AML-193 (cell line): ENCODE measurements around the gene RAP1GAP.
"Not testable (repeated sequence)": the region's sequence is repeated elsewhere in the genome, so short reads cannot be mapped to it uniquely, and the experiment has no call there.

Experiments used
- DNase-seq, 2 experiments: peaks; one replicate each; lab custom pipeline; 2025; lab: John Stamatoyannopoulos, UW

RAP1GAP gene

DNA sequence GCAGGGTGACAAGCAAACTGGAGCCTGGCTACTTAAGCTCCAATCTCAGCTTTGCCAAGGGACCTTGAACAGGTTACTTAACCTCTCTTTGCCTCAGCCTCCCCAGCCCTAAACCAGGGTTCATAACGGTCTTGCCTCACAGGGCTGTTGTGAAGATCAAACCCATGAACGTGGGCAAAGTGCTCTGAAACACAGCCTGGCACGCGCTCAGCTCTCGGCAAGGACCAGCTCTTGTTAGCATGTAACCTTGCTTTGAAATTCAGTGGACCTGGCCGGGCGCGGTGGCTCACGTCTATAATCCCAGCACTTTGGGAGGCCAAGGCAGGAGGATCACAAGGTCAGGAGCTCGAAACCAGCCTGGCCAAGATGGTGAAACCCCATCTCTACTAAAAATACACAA, 24.8 kb downstream of the RAP1GAP start:
- DNase-seq: no peak

DNA sequence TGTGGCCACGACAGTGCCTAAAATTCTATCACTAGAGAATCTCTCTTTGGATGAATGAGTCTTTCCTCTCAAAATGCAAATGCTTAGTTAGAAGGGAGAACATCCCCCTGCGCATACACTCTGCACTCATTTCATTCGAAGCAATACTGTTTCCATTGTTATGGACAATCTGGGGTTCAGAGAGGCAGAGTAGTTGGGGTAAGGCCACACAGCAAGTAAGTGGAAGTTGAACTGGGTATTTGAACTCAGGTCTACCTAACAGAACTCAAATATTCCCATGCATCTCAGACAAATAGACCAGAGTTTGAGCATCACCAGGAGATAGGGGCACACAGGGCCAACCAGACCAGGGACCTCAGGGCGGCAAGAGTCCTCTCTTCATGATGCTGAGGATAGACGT, 25.5 kb downstream of the RAP1GAP start:
- DNase-seq: no peak

DNA sequence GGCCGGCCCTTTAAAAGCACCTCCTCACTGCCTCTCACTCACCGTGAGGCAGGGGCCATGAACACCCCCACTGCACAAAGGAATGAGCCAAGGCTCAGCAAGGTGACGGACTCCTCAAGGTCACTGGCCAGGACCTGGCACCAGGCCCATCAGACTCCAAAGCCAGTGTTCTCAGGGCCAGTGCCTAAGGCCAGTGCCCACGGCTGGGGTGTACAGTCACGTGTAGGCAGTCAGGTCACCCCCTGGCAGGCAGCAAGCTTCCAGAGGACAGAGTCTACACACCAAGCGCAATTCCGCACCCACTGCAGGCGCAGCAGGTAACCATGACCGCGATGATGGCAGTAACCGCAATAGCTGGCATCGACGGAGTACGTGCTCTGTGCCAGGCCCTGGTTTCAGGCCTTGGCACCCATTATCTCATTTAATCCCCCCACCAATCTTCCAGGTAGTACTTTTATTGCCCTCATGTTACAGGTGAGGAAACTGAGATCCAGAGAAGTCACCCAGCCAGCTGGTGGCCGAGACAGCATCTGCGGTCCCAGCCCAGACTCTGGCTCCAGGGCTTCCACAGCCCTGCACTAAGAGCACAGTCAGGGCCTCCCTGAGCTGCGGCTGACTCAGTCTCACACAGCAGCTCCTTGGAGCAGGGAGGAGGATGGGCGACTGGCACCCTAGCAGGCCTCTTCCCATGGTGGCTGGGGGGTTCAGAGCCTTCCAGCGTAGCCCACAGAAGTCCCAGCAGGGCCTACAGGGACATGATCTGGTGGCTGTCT, 27.0 kb downstream of the RAP1GAP start:
- no peak for DNase-seq

GRCh38 chr1:21641537-21641936, 27.6 kb downstream of the RAP1GAP start:
- no peak for DNase-seq

GRCh38 chr1:21641076-21641475, 28.1 kb downstream of the RAP1GAP start:
- no peak for DNase-seq

- no peak for DNase-seq
Measured at GRCh38 chr1:21640653-21641052, 28.5 kb downstream of the RAP1GAP start.

- no peak for DNase-seq
Measured at GRCh38 chr1:21639594-21640041, 29.5 kb downstream of the RAP1GAP start.

GRCh38 chr1:21638531-21639341, 30.4 kb downstream of the RAP1GAP start:
- DNase-seq: no peak

- DNase-seq: no peak
Measured at GRCh38 chr1:21637514-21637913, 31.6 kb downstream of the RAP1GAP start.

DNA sequence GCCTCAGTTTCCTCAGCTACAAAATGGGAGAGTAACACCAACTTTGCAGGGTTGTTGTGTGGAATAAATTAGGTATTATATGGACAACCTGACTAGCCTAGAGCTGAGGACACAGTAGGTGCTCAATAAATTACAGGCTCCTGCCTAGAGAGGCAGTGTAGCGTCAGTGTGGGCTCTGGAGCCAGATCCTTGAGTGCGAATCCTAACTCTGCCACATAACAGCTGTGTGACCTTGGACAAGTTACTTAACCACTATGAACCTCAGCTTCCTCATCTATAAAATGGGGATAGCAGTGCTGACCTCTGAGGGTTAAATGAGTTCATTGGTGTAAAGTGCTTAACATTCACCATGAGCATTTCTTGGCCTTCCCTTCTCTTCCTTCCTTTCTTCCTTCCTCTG, 33.1 kb downstream of the RAP1GAP start:
- DNase-seq: no peak

DNA sequence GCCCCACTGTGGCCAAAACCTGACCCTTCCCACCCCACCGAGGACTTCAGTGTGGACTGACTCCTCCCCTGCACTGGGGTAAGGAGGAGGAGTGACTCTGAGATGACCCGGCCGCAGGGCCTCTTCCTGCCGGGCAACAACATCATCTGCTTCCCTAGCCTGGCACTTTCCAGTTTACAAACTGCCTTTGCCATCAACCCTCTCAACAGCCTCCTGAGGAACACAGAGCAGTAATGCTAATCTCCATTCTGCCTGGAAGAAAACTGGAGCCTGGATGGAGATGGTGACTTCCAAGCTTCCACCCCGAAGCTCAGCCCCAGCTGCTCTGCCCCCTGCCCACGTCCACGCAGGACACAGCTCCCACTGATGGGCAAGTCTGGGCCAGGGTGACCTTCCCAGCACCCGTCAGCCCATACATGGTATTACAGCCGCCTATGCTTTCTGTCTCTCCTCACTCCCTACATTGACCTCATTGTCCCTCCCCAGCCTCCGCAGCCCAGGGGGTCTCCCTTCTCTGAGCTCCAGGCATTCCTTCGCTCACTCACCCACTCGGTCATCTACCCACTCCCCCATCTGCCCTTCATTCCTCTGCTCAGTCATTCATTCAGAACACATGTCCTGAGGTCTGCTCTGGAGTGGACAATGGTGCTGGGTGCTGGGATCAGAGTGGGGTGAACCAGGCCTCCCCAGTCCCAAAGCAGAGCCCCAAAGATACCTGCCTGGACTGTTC, 34.2 kb downstream of the RAP1GAP start:
- no peak for DNase-seq

DNA sequence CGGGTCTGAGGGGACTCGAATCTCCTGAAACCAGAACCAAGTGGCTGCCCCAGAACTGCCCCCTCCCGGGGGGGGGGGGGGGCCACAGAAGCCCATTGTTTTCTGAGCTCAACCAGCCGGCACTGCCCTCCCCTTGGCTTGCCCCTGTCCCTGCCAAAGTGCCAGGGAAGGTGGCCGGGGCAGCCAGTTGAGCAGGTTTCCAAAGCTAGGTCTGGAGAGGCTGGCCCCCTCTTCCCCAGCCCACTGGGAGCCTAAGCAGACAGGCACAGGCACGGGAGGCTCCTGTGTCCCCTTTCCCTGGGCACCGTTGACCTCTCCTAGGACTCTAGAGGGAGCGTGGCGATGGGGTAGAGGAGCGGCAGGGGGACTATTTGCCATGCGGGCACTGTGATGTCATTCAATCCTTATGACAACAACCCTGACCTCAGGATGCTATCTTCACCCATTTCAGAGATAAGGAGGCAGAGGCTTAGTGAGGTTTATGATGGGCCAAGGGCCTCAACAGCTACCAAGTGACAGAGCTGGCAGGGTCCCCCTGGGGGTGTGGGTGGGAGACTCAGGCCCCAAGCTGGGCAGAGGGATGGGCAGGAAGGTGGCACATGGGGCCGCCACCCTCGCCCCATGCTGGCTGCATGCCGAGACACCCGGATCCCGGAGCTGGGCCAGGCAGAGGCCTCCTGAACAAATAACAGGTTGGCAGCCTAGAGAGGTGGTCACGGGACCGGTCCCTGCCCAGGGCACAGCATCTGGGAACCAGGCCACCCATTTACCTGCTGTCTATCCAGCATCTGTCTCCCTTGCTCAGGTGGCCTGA, 35.0 kb downstream of the RAP1GAP start:
- DNase-seq: no peak

DNA sequence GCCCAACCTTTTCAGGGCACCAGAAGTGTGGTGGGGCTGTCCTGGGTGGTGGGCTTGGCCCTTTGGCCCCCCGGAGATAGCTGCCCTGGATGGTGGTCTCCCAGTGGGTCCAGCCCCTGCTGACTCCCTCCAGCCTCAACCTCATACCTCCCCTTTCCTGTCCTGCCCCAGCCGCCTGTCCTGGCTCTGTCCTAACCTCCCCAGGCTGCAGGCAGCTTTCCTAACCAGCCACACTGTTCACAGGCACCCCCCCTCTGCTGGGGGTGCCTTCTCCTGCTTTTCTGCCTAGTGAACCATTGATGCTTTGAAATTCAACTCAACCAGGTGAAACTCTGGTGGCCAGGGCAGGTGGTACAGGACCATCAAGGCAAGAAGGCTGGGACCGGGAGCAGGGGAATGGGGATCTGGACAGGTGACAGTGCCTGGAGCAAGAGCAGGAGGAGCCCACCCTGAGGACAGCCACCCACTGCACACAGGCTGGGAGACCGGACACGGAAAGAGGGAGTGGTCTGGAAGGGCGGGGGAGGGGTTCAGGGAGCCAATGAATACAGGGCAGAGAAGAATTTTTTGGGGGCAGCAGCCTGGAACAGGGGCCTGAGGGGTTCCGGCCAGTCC, 35.9 kb downstream of the RAP1GAP start:
- no peak for DNase-seq

DNA sequence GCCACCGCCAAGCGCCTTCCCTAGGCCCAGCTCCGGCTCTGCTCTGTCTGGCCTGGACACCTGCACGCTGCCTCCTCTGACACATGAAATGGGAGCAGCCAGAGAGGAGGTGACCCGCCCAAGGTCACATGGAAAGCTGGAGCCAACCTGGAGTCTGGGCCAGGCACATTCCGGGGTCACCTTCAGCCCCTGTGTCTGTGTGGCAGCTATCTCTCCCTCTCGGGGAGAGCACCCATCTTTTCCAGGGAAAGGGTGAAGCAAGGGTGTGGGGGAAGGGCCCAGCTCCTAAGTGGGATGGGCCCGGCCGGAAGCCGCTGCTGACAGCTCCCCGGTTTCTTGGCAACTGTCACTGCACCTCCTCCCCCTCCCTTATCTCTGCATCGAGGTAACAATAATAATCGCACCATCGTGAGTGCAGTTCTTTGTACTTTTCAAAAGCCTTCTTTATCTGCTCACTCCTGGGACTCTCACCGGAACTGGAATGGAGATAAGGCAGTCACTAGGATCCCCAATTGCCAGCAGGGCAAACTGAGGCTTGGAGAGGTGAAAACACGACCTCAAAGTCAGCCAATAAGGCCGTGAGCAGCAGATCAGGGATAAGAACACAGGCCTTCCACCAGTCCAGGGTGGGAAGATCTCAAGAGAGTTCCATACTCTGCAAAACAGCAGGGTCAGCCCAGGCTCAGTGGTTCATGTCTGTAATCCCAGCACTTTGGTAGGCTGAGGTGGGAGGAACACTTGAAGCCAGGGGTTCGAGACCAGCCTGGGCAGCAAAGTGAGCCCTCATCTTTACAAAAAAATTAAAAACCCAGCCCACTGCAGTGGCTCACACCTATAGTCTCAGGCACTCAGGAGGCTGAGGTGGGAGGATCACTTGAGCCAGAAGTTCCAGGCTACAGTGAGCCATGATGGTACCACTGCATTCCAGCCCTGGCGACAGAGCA, 36.9 kb downstream of the RAP1GAP start:
- DNase-seq: no peak

GRCh38 chr1:21631590-21631943, 37.6 kb downstream of the RAP1GAP start:
- DNase-seq: not testable (repeated sequence)

DNA sequence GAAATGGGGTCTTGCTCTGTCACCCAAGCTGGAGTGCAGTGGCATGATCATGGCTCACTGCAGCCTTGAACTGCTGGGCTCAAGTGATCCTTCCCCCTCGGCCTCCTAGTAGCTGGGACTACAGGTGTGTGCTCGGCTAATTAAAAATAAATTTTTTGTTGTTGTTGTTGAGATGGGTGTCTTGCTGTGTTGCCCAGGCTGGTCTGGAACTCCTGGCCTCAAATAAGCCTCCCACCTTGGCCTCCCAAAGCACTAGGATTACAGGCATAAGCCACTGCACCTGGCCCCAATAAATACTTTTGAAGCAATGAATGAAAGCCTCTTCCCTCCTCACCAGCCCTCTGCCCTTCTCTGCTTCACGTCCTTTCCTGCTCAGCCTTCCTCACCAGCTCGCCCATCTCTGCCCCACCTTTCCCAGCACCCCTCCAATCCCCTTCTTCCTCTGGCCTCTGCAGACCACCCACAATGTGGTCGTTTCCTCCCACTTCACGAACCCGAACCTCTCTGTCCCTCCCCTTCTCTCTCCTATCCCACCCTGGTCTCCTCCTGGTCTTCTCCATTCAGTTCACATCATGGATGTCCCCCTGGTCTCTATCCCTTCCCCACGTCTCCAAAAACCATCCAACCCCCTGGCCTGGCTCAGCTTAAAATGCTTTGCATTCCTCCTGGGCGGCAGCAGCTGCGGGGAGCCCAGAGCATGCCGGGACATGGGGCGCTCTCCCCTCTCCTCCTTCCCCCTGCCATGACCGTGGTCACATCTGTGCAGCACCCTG, 38.4 kb downstream of the RAP1GAP start:
- no peak for DNase-seq

GRCh38 chr1:21629971-21630370, 39.2 kb downstream of the RAP1GAP start:
- DNase-seq: no peak

DNA sequence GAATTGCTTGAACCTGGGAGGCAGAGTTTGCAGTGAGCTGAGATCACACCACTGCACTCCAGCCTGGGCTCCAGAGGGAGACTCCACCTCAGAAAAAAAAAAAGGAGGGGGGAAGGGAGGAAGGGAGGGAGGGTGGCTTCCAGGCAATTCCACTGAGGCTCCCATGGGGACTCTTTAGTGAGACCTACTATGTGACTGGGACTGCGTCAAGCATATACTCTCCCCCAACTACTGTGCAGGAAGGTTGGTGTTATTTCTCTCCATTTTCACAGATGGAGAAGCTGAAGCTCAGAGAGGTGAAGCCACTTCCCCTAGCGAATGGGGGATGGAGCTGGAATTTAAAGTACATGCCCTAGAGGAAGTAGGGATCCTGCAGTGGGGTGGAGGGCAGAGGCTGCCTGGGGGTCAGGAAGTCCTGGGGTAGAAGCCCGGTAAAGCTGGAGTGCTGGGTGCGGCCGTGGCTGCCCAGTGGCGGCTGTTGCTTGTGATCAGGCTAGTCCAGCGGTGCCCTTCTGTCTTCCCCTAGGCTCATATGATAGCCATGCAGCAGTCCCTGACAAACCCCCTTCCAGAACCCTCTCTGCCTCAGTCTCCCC, 40.3 kb downstream of the RAP1GAP start:
- peak in 1 of 2 experiments; percentile 8 for DNase-seq

- no peak for DNase-seq
Measured at GRCh38 chr1:21626921-21627339, 42.2 kb downstream of the RAP1GAP start.
